OCI-LY7 (cell line): Measurements from ENCODE around the gene PTPRO.

Source experiments
- CTCF ChIP-seq: fragments of 200-600 bp; sonication (generic); conservative IDR thresholded peaks from 2 replicates; pipeline ENCODE4 v1.5.1; 2014; ENCODE audit warnings: mild to moderate bottlenecking, antibody characterized with exemption, low read length, moderate library complexity, mixed read lengths
- EZH2phosphoT487 ChIP-seq: fragments of 200-600 bp; sonication (generic); IDR thresholded peaks from 2 replicates; pipeline ENCODE4 v1.6.1; 2018; ENCODE audit warnings: low read depth, borderline replicate concordance, mild to moderate bottlenecking, mixed run types, antibody characterized with exemption, low read length, moderate library complexity, mixed read lengths

- no peak for TF ChIP-seq CTCF
- TF ChIP-seq EZH2phosphoT487: no peak
These were observed 19.1 kb downstream of the PTPRO start for GRCh38 chr12:15341371-15341770.
